SK-N-DZ (cell line): ENCODE data around the gene FKBP8.
A peak's percentile ranks its signal among the peaks of the same experiment; 100 is the strongest.
"Not testable (repeated sequence)": the region's sequence is repeated elsewhere in the genome, so short reads cannot be mapped to it uniquely, and the experiment has no call there.

ENCODE experiments used
- DNase-seq: peaks from one replicate; pipeline ENCODE4 v3.0.0-alpha.2; 2015; ENCODE audit warnings: low spot score

Gene FKBP8

GRCh38 chr19:18559685-18560084, 16.3 kb upstream of the FKBP8 start:
- no peak for DNase-seq

GRCh38 chr19:18558604-18559003, 15.2 kb upstream of the FKBP8 start:
- DNase-seq: no peak

- DNase-seq: no peak
Observed at GRCh38 chr19:18558202-18558555, 14.8 kb upstream of the FKBP8 start.

- peak; percentile 98 for DNase-seq
Observed at GRCh38 chr19:18557411-18558201, 14.2 kb upstream of the FKBP8 start, which contains the start of gene KXD1. Gene KXD1, plus strand, starts transcription at chr19:18557870. Its CDS starts 4,187 bp downstream, at chr19:18562057.

GRCh38 chr19:18551631-18552030, 8.3 kb upstream of the FKBP8 start:
- DNase-seq: no peak

GRCh38 chr19:18543814-18544475, 572 bp upstream of the FKBP8 start:
- DNase-seq: no peak

- no peak for DNase-seq
Observed at GRCh38 chr19:18541992-18542940, 1.1 kb downstream of the FKBP8 start.

- no peak for DNase-seq
Observed at GRCh38 chr19:18541258-18541991, 1.9 kb downstream of the FKBP8 start.

- DNase-seq: not testable (repeated sequence)
Observed at GRCh38 chr19:18540200-18540599, 3.2 kb downstream of the FKBP8 start.

- no peak for DNase-seq
Observed at GRCh38 chr19:18539372-18539771, 4.0 kb downstream of the FKBP8 start.

GRCh38 chr19:18538115-18538514, 5.3 kb downstream of the FKBP8 start:
- DNase-seq: no peak

GRCh38 chr19:18537431-18537830, 5.9 kb downstream of the FKBP8 start:
- DNase-seq: no peak

GRCh38 chr19:18536475-18536874, 6.9 kb downstream of the FKBP8 start:
- no peak for DNase-seq

- no peak for DNase-seq
Observed at GRCh38 chr19:18533058-18533457, 10.3 kb downstream of the FKBP8 start.

GRCh38 chr19:18532168-18532890, 11.0 kb downstream of the FKBP8 start:
- no peak for DNase-seq

GRCh38 chr19:18531485-18531884, 11.9 kb downstream of the FKBP8 start:
- DNase-seq: no peak

GRCh38 chr19:18529782-18530181, 13.6 kb downstream of the FKBP8 start:
- DNase-seq: no peak

- DNase-seq: no peak
Observed at GRCh38 chr19:18526316-18526715, 17.1 kb downstream of the FKBP8 start.

GRCh38 chr19:18523841-18524240, 19.5 kb downstream of the FKBP8 start:
- DNase-seq: no peak

- DNase-seq: not testable (repeated sequence)
Observed at GRCh38 chr19:18522862-18523440, 20.4 kb downstream of the FKBP8 start.
